ENCODE measurements around the gene CATSPERD. TPM values are rescaled to one million over a fixed set of nuclear protein-coding genes. Genes with fewer than 3 reads are reported as not detected.
A peak's percentile ranks its signal among the peaks of the same experiment; 100 is the strongest.

Gene CATSPERD
- total and polyA plus RNA-seq, 9 of the 15 experiments (the other 6 are each of a cell fraction or from before 2014, with no cell fraction given), result not detected

GRCh38 chr19:5680437-5681368 lies 39.7 kb upstream of the CATSPERD start, which contains the start of the genes HSD11B1L and MICOS13 (continued):
- TF ChIP-seq ARID3A (IDR thresholded peaks at IDR 0.05; ENCODE audit: borderline replicate concordance, low read depth, low read length), result no peak
- TF ChIP-seq ZNF79 (CRISPR knock-in tag; IDR thresholded peaks at IDR 0.05; ENCODE audit: low read depth), result no peak
- no peak for TF ChIP-seq ZNF24 (IDR thresholded peaks at IDR 0.05)
- TF ChIP-seq E4F1 (CRISPR knock-in tag; IDR thresholded peaks at IDR 0.05; ENCODE audit: borderline replicate concordance), result no peak
- TF ChIP-seq RBM22 (IDR thresholded peaks at IDR 0.05; ENCODE audit: low read depth, low read length, poor library complexity, severe bottlenecking), result peak; percentile 94
- no peak for TF ChIP-seq ZBTB34 (CRISPR knock-in tag; IDR thresholded peaks at IDR 0.05)
- TF ChIP-seq HDAC8 (tag; IDR thresholded peaks at IDR 0.05), result peak; percentile 51; the same call in 1 of the 2 replicates
- TF ChIP-seq ZNF253 (CRISPR knock-in tag; conservative IDR thresholded peaks at IDR 0.05), result no peak
- no peak for TF ChIP-seq NCOA1 (IDR thresholded peaks at IDR 0.05; ENCODE audit: low read depth)
- no peak for TF ChIP-seq ZKSCAN3 (CRISPR knock-in tag; IDR thresholded peaks at IDR 0.05)
- no peak for TF ChIP-seq ZNF277 (CRISPR knock-in tag; IDR thresholded peaks at IDR 0.05; ENCODE audit: borderline replicate concordance)
- TF ChIP-seq RBFOX2 (IDR thresholded peaks at IDR 0.05; ENCODE audit: low read depth, low read length), result peak; percentile 96
- no peak for TF ChIP-seq ZNF212 (CRISPR knock-in tag; IDR thresholded peaks at IDR 0.05)
- TF ChIP-seq TSHZ1 (CRISPR knock-in tag; IDR thresholded peaks at IDR 0.05), result no peak
- TF ChIP-seq CHD4 (IDR thresholded peaks at IDR 0.05; ENCODE audit: insufficient read depth, insufficient replicate concordance, low read depth, low read length, poor library complexity, severe bottlenecking), result no peak
- TF ChIP-seq SMC3 (conservative IDR thresholded peaks at IDR 0.05; ENCODE audit: insufficient read depth, low read depth, low read length), result no peak

All from K562 (cell line).